Measurements from ENCODE around the gene LDHD.
"Not testable (repeated sequence)": the region's sequence is repeated elsewhere in the genome, so short reads cannot be mapped to it uniquely, and the experiment has no call there.

The LDHD gene

GRCh38 chr16:75116081-75116910 lies at the start of gene LDHD:
TSS of gene LDHD (minus strand) at chr16:75116780. CDS start at chr16:75116720, 60 bp downstream.
- no peak for FAIRE-seq

- no peak for FAIRE-seq
Measured at GRCh38 chr16:75160386-75160785, 43.8 kb upstream of the LDHD start.

GRCh38 chr16:75152635-75153034 lies 36.1 kb upstream of the LDHD start:
- no peak for FAIRE-seq

- no peak for FAIRE-seq
Measured at GRCh38 chr16:75151798-75152197, 35.2 kb upstream of the LDHD start.

GRCh38 chr16:75148311-75149195 lies 32.0 kb upstream of the LDHD start, which contains the start of gene ZFP1:
TSS of gene ZFP1 (plus strand) at chr16:75148524. CDS start at chr16:75152952, 4,428 bp downstream.
- FAIRE-seq: no peak

GRCh38 chr16:75147968-75148310 lies 31.4 kb upstream of the LDHD start:
- no peak for FAIRE-seq

- no peak for FAIRE-seq
Measured at GRCh38 chr16:75143941-75144340, 27.4 kb upstream of the LDHD start.

GRCh38 chr16:75139498-75139897 lies 22.9 kb upstream of the LDHD start:
- no peak for FAIRE-seq

GRCh38 chr16:75138636-75139035 lies 22.1 kb upstream of the LDHD start:
- no peak for FAIRE-seq

- no peak for FAIRE-seq
Measured at GRCh38 chr16:75138233-75138632, 21.7 kb upstream of the LDHD start.

- FAIRE-seq: no peak
Measured at GRCh38 chr16:75131081-75131480, 14.5 kb upstream of the LDHD start.

GRCh38 chr16:75130150-75130771 lies 13.7 kb upstream of the LDHD start:
- FAIRE-seq: no peak

GRCh38 chr16:75129421-75130149 lies 13.0 kb upstream of the LDHD start:
- not testable (repeated sequence) for FAIRE-seq

- FAIRE-seq: no peak
Measured at GRCh38 chr16:75127713-75128415, 11.3 kb upstream of the LDHD start.

- FAIRE-seq: no peak
Measured at GRCh38 chr16:75122609-75123008, 6.0 kb upstream of the LDHD start.

GRCh38 chr16:75121949-75122568 lies 5.5 kb upstream of the LDHD start:
- FAIRE-seq: no peak

- no peak for FAIRE-seq
Measured at GRCh38 chr16:75120253-75120652, 3.7 kb upstream of the LDHD start.

- no peak for FAIRE-seq
Measured at GRCh38 chr16:75118943-75119539, 2.5 kb upstream of the LDHD start.

- FAIRE-seq: no peak
Measured at GRCh38 chr16:75116911-75117245, 298 bp upstream of the LDHD start.

- no peak for FAIRE-seq
Measured at GRCh38 chr16:75114946-75115825, 1.4 kb downstream of the LDHD start.

All from islet of Langerhans (tissue), 1 donor.